ENCODE results near the gene MYO18B.

- TF ChIP-seq CTCF (IDR thresholded peaks at IDR 0.05; ENCODE audit: low read depth, low read length) (no peak), POLR2A (IDR thresholded peaks at IDR 0.05; ENCODE audit: extremely low read depth, insufficient read length) (no peak), MAX (IDR thresholded peaks at IDR 0.05; ENCODE audit: low read depth, low read length) (no peak), MYC (IDR thresholded peaks at IDR 0.05; ENCODE audit: low read depth, low read length) (no peak)
These were observed 15.7 kb downstream of the MYO18B start for GRCh38 chr22:25757686-25758085.

All from NB4 (cell line).